ENCODE measurements around the gene IER3. TPM values are rescaled to one million over a fixed set of nuclear protein-coding genes. Genes with fewer than 3 reads are reported as not detected.

Gene IER3
- total RNA-seq, 1 donor: 187 TPM

- TF ChIP-seq, protein P1, sequence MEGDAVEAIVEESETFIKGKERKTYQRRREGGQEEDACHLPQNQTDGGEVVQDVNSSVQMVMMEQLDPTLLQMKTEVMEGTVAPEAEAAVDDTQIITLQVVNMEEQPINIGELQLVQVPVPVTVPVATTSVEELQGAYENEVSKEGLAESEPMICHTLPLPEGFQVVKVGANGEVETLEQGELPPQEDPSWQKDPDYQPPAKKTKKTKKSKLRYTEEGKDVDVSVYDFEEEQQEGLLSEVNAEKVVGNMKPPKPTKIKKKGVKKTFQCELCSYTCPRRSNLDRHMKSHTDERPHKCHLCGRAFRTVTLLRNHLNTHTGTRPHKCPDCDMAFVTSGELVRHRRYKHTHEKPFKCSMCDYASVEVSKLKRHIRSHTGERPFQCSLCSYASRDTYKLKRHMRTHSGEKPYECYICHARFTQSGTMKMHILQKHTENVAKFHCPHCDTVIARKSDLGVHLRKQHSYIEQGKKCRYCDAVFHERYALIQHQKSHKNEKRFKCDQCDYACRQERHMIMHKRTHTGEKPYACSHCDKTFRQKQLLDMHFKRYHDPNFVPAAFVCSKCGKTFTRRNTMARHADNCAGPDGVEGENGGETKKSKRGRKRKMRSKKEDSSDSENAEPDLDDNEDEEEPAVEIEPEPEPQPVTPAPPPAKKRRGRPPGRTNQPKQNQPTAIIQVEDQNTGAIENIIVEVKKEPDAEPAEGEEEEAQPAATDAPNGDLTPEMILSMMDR (IDR thresholded peaks at IDR 0.05; ENCODE audit: insufficient read depth, low read depth, low read length): no peak
- H3K4me3 ChIP-seq (ENCODE audit: low read depth, low read length): no peak overlapping the region
- DNase-seq (ENCODE audit: low read depth): peak; percentile 90
These were observed 38.2 kb upstream of the IER3 start for GRCh38 chr6:30782425-30783014.

DNA sequence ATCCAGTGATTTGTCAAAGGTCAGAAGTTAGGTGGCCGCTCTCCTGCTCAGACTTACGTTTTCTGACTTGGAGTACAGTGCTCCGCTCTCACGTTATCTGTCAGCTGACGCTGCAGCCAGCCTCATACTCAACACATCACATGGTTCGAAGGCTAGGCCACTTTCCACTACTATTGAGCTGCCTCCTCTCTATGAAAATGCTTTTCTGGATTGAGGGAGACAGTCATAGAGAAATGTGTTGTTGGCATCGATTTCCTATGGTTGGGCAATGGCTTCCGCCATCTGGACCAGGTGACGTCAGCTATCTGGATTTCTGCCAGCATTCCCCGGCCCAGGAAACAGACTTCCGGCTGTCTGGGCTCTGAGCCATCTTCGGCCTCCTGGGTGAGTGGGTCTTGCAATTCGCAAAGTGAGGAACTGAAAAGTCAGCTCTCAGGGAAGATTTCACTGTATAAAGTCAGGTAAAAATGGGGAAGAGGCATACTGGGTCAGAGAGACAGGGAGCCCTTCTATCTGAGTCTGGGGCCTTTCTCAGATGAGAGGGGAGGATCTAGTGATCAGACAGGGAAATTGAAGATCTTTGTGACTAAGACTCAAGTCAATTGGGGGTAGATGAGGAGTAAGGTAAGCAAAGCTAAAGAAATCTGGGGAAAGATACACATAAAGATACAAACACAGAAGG is 37.5 kb upstream of the IER3 start:
- DNase-seq (ENCODE audit: low read depth): peak; percentile 100
- H3K4me3 ChIP-seq (ENCODE audit: low read depth, low read length): peak overlapping the region; percentile 33
- TF ChIP-seq, protein P1 (IDR thresholded peaks at IDR 0.05; ENCODE audit: insufficient read depth, low read depth, low read length): no peak

GRCh38 chr6:30781395-30781742 is 37.0 kb upstream of the IER3 start:
- no peak for DNase-seq (ENCODE audit: low read depth)
- H3K4me3 ChIP-seq (ENCODE audit: low read depth, low read length): peak overlapping the region; percentile 33
- TF ChIP-seq, protein P1 (IDR thresholded peaks at IDR 0.05; ENCODE audit: insufficient read depth, low read depth, low read length): no peak

GRCh38 chr6:30780642-30780920 is 36.2 kb upstream of the IER3 start:
- H3K4me3 ChIP-seq (ENCODE audit: low read depth, low read length): no peak overlapping the region
- TF ChIP-seq, protein P1 (IDR thresholded peaks at IDR 0.05; ENCODE audit: insufficient read depth, low read depth, low read length): no peak
- no peak for DNase-seq (ENCODE audit: low read depth)

DNA sequence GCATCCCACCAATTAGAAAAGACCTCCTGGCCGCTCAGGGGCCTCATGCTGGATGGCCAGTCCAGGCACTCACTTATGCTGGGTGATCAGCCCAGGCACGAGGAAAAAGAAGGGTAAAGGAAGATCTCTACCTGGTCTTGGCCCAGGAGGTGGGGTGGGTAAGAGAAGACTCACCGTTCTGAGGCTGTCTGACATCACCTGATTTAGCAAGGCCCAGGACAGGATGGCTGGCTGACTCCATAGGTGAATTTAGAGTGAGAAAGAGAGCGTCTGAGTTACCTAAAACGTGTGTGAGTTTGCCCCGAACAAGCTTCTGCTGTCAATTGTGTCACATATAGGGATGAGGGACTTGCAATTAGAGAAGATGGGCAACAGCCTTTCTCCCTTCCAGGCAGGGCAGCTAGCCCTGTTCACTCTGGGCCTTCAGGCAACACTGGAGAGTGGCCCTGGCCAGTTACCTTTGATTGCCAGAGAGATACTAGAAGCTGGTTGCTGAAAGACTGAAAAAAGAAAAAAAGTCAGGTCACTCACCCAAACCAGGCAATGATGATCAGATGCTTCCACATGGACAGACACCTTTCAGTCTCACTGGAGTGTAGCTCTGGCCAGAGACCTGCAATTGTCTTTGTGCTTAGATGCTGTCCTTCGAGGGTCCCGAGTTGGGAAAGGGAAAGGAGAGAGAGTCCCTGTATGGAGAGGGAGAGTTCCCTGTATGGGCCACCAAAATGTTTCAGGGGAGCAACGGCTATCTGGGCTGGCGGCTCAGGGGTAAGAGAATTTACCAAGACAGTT is 35.7 kb upstream of the IER3 start:
- H3K4me3 ChIP-seq (ENCODE audit: low read depth, low read length): no peak overlapping the region
- DNase-seq (ENCODE audit: low read depth): no peak

DNA sequence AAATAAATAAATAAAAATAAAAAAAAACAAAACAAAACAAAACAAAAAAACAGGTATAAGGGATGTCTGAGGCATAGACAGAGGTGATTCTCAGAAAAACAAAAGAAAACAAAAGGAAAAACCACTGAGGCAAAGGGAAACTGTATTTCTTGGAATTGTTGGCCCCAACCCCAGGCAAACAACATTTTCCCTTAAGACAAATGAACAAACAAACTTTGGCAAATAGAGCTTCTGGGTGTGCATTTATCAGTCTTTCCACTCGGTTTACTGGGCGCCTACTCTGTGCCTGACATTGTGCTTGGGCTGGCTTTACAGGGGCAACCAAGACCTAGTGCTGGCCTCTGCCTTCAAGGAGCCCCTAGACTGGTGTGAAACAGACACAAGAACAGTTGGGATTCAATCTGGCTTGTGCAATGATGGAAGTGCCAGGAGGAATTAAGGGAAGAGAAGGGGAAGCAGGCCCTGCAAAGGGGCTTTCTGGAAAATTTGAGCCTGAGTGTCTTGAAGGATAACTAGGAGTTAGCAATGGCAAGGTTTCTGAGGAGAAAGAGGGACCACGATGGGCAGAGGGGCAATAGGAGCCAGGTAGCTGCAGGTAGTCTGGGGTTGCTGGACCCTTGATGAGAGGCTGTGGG is 33.8 kb upstream of the IER3 start:
- TF ChIP-seq, protein P1 (IDR thresholded peaks at IDR 0.05; ENCODE audit: insufficient read depth, low read depth, low read length): no peak
- no peak overlapping the region for H3K4me3 ChIP-seq (ENCODE audit: low read depth, low read length)
- DNase-seq (ENCODE audit: low read depth): no peak

More for the DNA sequence above, 35.7 kb upstream of the IER3 start:
- TF ChIP-seq, protein P1 (IDR thresholded peaks at IDR 0.05; ENCODE audit: insufficient read depth, low read depth, low read length): no peak

Data from fibroblast of villous mesenchyme (primary cell).